ENCODE data around the gene CENPN. TPM values are rescaled to one million over a fixed set of nuclear protein-coding genes. Genes with fewer than 3 reads are reported as not detected.
A peak's percentile ranks its signal among the peaks of the same experiment; 100 is the strongest.

Gene CENPN
- total RNA-seq, 1 experiment from 2014 or later = 78.6 TPM

GRCh38 chr16:81036751-81037350 is 29.8 kb downstream of the CENPN start:
- Histone ChIP-seq H3K4me2 (ENCODE audit: insufficient read depth, insufficient read length, low read length) (peak overlapping the region; percentile 96), H3K23me2 (ENCODE audit: insufficient read length, low read depth, low read length, poor library complexity, severe bottlenecking) (peaks cover 7% of the 10 kb centered on the region)

More at GRCh38 chr16:81036751-81037350, 29.8 kb downstream of the CENPN start:
- Histone ChIP-seq H2AK5ac (ENCODE audit: insufficient read length, low read length) (no peak overlapping the region), H2BK20ac (ENCODE audit: low read depth, low read length, poor library complexity, severe bottlenecking) (no peak overlapping the region), H4K20me1 (ENCODE audit: control insufficient read depth, insufficient read depth, insufficient read length) (no peaks in the 10 kb centered on the region), H3K27me3 (ENCODE audit: insufficient read depth, low read length) (no peaks in the 10 kb centered on the region), H3T11ph (ENCODE audit: low read length) (no peak overlapping the region), H3K56ac (ENCODE audit: insufficient read length, low read depth, low read length) (no peak overlapping the region), H3K23ac (ENCODE audit: insufficient read length, low read depth, low read length) (no peak overlapping the region), H4K91ac (ENCODE audit: insufficient read length, low read depth, low read length) (no peak overlapping the region), H3K9ac (ENCODE audit: extremely low read depth, insufficient read length, low read length) (peak overlapping the region; percentile 80), H3K4me1 (ENCODE audit: insufficient read depth, low read length) (0 out of 2 replicates have a peak, but pooled peaks cover 5% of the 10 kb centered on the region), H3K79me1 (ENCODE audit: insufficient read depth, low read depth, low read length, poor library complexity, severe bottlenecking) (peaks cover 3% of the 10 kb centered on the region), H3K18ac (ENCODE audit: insufficient read length, low read depth, low read length) (no peak overlapping the region), H3K4ac (ENCODE audit: low read depth, low read length) (no peak overlapping the region), H4K5ac (ENCODE audit: insufficient read length, low read depth, low read length) (no peak overlapping the region), H2BK12ac (ENCODE audit: insufficient read length, low read depth, low read length) (no peak overlapping the region), H3K79me2 (ENCODE audit: insufficient read depth, low read length) (peaks cover 8% of the 10 kb centered on the region; the same call in 1 of the 2 replicates), H2BK15ac (ENCODE audit: low read depth, low read length) (no peak overlapping the region), H2AFZ (ENCODE audit: low read length) (no peak overlapping the region), H2BK120ac (ENCODE audit: low read depth, low read length, poor library complexity, severe bottlenecking) (no peak overlapping the region), H3K9me3 (ENCODE audit: control insufficient read depth, low read depth, low read length) (no peaks in the 10 kb centered on the region), H3K14ac (ENCODE audit: insufficient read depth, low read length) (no peak overlapping the region), H4K8ac (replicated peaks; ENCODE audit: insufficient read length, low read depth, low read length) (no peak overlapping the region), H3K27ac (ENCODE audit: insufficient read length, low read depth, low read length) (no peak overlapping the region), H2BK5ac (ENCODE audit: insufficient read length, low read length) (no peak overlapping the region)
- WGBS (ENCODE audit: extremely low coverage, insufficient read length, low lambda C conversion rate) = no CpG with 5 or more reads among the region's 10 CpGs
- Mint-ChIP-seq H3K27me3 (ENCODE audit: low read depth) (no peaks in the 10 kb centered on the region), H3K4me1 (peaks cover 21 to 22% of the 10 kb centered on the region in 2 experiments), H3K27ac (peak overlapping the region in 1 of 3 experiments; percentile 81; a peak in 1 of 7 replicates), H3K9me3 (peaks cover 8 to 10% of the 10 kb centered on the region in 2 experiments), H3K36me3 (ENCODE audit: insufficient read depth in 1 of 3, low read depth in 3 of 3) (peaks cover 22 to 50% (median 47%) of the 10 kb centered on the region in 3 experiments), H3K4me3 (peak overlapping the region; percentile 82 to 88)
- TF ChIP-seq CTCF (conservative IDR thresholded peaks at IDR 0.05) = no peak
- no peak for DNase-seq
